ENCODE data around the gene ZNF417.
A peak's percentile ranks its signal among the peaks of the same experiment; 100 is the strongest.
"Not testable (repeated sequence)": the region's sequence is repeated elsewhere in the genome, so short reads cannot be mapped to it uniquely, and the experiment has no call there.

GRCh38 chr19:57916168-57916995 is at the start of gene ZNF417:
- TF ChIP-seq NFRKB (IDR thresholded peaks at IDR 0.05); FOXM1 (IDR thresholded peaks at IDR 0.05; ENCODE audit: borderline replicate concordance); CTBP1 (IDR thresholded peaks at IDR 0.05; ENCODE audit: borderline replicate concordance); SP1 (IDR thresholded peaks at IDR 0.05); TARDBP (IDR thresholded peaks at IDR 0.05); BHLHE40 (IDR thresholded peaks at IDR 0.05; ENCODE audit: borderline replicate concordance); SUZ12 (IDR thresholded peaks at IDR 0.05); HDGF (IDR thresholded peaks at IDR 0.05; ENCODE audit: borderline replicate concordance); LEF1 (IDR thresholded peaks at IDR 0.05; ENCODE audit: borderline replicate concordance); FOXK2 (IDR thresholded peaks at IDR 0.05): not testable (repeated sequence)
- TF ChIP-seq PKNOX1 (IDR thresholded peaks at IDR 0.05) (peak; percentile 97), ZNF384 (IDR thresholded peaks at IDR 0.05) (peak; percentile 45; the same call in 1 of the 2 replicates), ELF4 (IDR thresholded peaks at IDR 0.05) (peak; percentile 77)

Measured in HEK293T (cell line).